GM12878 (cell line): ENCODE data around the gene MYBPC2.

Experiments
- CBX5 ChIP-seq: sonication (generic); IDR thresholded peaks from 2 replicates; pipeline ENCODE4 v1.6.1; 2016; ENCODE audit warnings: low read depth, moderate library complexity, mild to moderate bottlenecking, inconsistent platforms
- CHD1 ChIP-seq: IDR thresholded peaks from 2 replicates; pipeline ENCODE4 v1.6.1; 2012; ENCODE audit warnings: low read depth, low read length, improper control_type of control experiment
- CTCF ChIP-seq, 3 experiments: IDR thresholded peaks in 2 of 3; conservative IDR thresholded peaks in 1 of 3; 2 replicates each; pipeline ENCODE4 v1.5.1; 2011; ENCODE audit warnings: low read depth in 3 of 3, low read length in 3 of 3, mild to moderate bottlenecking in 3 of 3, control low read depth in 2 of 3, moderate library complexity in 2 of 3, inconsistent platforms in 1 of 3, mixed read lengths in 1 of 3; ENCODE audit not compliant: control insufficient read depth in 2 of 3, insufficient read depth in 1 of 3; ENCODE audit errors: extremely low read depth in 1 of 3
- E2F8 ChIP-seq: fragments of 450-650 bp; IDR thresholded peaks from 2 replicates; pipeline ENCODE4 v1.6.1; 2018; ENCODE audit warnings: mild to moderate bottlenecking, low read depth, moderate library complexity; ENCODE audit not compliant: partially characterized antibody
- ELK1 ChIP-seq: IDR thresholded peaks from 2 replicates; pipeline ENCODE4 v1.6.1; 2012; ENCODE audit warnings: low read depth, low read length, improper control_type of control experiment
- EZH2 ChIP-seq: IDR thresholded peaks from 2 replicates; pipeline ENCODE4 v1.6.1; 2012; ENCODE audit warnings: low read depth, mild to moderate bottlenecking, control low read depth, inconsistent platforms, low read length, borderline replicate concordance; ENCODE audit not compliant: control insufficient read depth
- HDGF ChIP-seq: fragments of 450-650 bp; IDR thresholded peaks from 2 replicates; pipeline ENCODE4 v1.6.1; 2016; ENCODE audit warnings: antibody characterized with exemption
- JUND ChIP-seq: IDR thresholded peaks from 2 replicates; pipeline ENCODE4 v1.6.1; 2012; ENCODE audit warnings: low read depth, mild to moderate bottlenecking, low read length, improper control_type of control experiment, moderate library complexity
- NFYA ChIP-seq: IDR thresholded peaks from 2 replicates; pipeline ENCODE4 v1.6.1; 2011; ENCODE audit warnings: low read depth, mild to moderate bottlenecking, low read length, improper control_type of control experiment, borderline replicate concordance
- POLR2A ChIP-seq: IDR thresholded peaks from 2 replicates; pipeline ENCODE4 v1.6.1; 2011; ENCODE audit warnings: low read depth, mild to moderate bottlenecking, low read length
- REST ChIP-seq: IDR thresholded peaks from 2 replicates; pipeline ENCODE4 v1.6.1; 2012; ENCODE audit warnings: mild to moderate bottlenecking, low read depth, low read length

GRCh38 chr19:50402544-50403301 lies 30.0 kb upstream of the MYBPC2 start:
- TF ChIP-seq CTCF (IDR thresholded peaks at IDR 0.05 in 2 of 3, conservative IDR thresholded peaks at IDR 0.05 in 1 of 3; ENCODE audit: control insufficient read depth in 2 of 3, extremely low read depth in 1 of 3, insufficient read depth in 1 of 3, low read depth in 3 of 3, low read length in 3 of 3) (no peak), EZH2 (no peak), NFYA (no peak), REST (no peak), ELK1 (no peak), CHD1 (no peak), CBX5 (no peak), JUND (no peak), POLR2A (no peak), HDGF (no peak), E2F8 (no peak)
